Posterior vena cava (tissue), 2 donors: ENCODE results near the gene FANCC. TPM values are rescaled to one million over a fixed set of nuclear protein-coding genes. Genes with fewer than 3 reads are reported as not detected.
"Not testable (repeated sequence)": the region's sequence is repeated elsewhere in the genome, so short reads cannot be mapped to it uniquely, and the experiment has no call there.

ENCODE experiments used
- DNase-seq: peaks from one replicate; pipeline ENCODE4 v3.0.0-alpha.2; 2020; ENCODE audit warnings: low spot score
- intact Hi-C, 2 donors: fragments of 100-400 bp; cut with DNase I; formaldehyde crosslinking; loops; one replicate each; pipeline versions ENCODE4 v1.14.1 to v1.14.2; 2022 to 2023
- total RNA-seq, 2 donors: library from RNA; stranded (reverse); fragmentation: NEBNext Ultra II Directional; extraction: Animal tissue kit (Norgen Biotek cat#: 25700); gene quantifications; one replicate each; pipeline ENCODE4 v1.2.1, GENCODE V29; 2021
- donor health status: DM: yes; HTN: yes; CAD: no.
- donor health status: DM: yes; HTN: yes; CAD: no.

The FANCC gene
- total RNA-seq, 2 donors from 2014 or later = 4.4 to 7.3 TPM

GRCh38 chr9:95250462-95251221 is 66.9 kb downstream of the FANCC start:
- intact Hi-C loops = no loop called here
- DNase-seq = no peak

- intact Hi-C loops = no loop called here
- DNase-seq = no peak
Measured at GRCh38 chr9:95249986-95250385, 67.5 kb downstream of the FANCC start.

- intact Hi-C loops = no loop called here
- DNase-seq = no peak
Measured at GRCh38 chr9:95246547-95246946, 71.0 kb downstream of the FANCC start.

- intact Hi-C loops = no loop called here
- no peak for DNase-seq
Measured at GRCh38 chr9:95242613-95243012, 74.9 kb downstream of the FANCC start.

GRCh38 chr9:95239071-95239470 is 78.4 kb downstream of the FANCC start:
- no peak for DNase-seq
- intact Hi-C loops = no loop called here

- intact Hi-C loops = no loop called here
- DNase-seq = no peak
Measured at GRCh38 chr9:95237336-95237735, 80.2 kb downstream of the FANCC start.

- intact Hi-C loops = loop anchor here in 1 of 2 donors (5.0 kb wide), 1 partner anchor 1788 kb away; no protein-coding TSS in a partner anchor
- no peak for DNase-seq
Measured at GRCh38 chr9:95230046-95230445, 87.5 kb downstream of the FANCC start.

GRCh38 chr9:95229230-95229915 is 88.1 kb downstream of the FANCC start:
- DNase-seq = no peak
- intact Hi-C loops = no loop called here

GRCh38 chr9:95226921-95227320 is 90.6 kb downstream of the FANCC start:
- intact Hi-C loops = no loop called here
- no peak for DNase-seq

- no peak for DNase-seq
- intact Hi-C loops = no loop called here
Measured at GRCh38 chr9:95225726-95226106, 91.8 kb downstream of the FANCC start.

GRCh38 chr9:95225076-95225725 is 92.3 kb downstream of the FANCC start:
- intact Hi-C loops = no loop called here
- DNase-seq = no peak

- intact Hi-C loops = no loop called here
- DNase-seq = no peak
Measured at GRCh38 chr9:95224376-95225019, 93.0 kb downstream of the FANCC start.

GRCh38 chr9:95220352-95220751 is 97.2 kb downstream of the FANCC start:
- intact Hi-C loops, DNase-seq: not testable (repeated sequence)

GRCh38 chr9:95218773-95219172 is 98.7 kb downstream of the FANCC start:
- no peak for DNase-seq
- intact Hi-C loops = no loop called here

- intact Hi-C loops = no loop called here
- DNase-seq = no peak
Measured at GRCh38 chr9:95217936-95218335, 99.6 kb downstream of the FANCC start.

- intact Hi-C loops = no loop called here
- DNase-seq = no peak
Measured at GRCh38 chr9:95215336-95215898, 102.1 kb downstream of the FANCC start.

- intact Hi-C loops = no loop called here
- DNase-seq = no peak
Measured at GRCh38 chr9:95213117-95213516, 104.4 kb downstream of the FANCC start.

GRCh38 chr9:95211028-95211427 is 106.5 kb downstream of the FANCC start:
- no peak for DNase-seq
- intact Hi-C loops = no loop called here

- intact Hi-C loops = no loop called here
- DNase-seq = no peak
Measured at GRCh38 chr9:95207403-95207802, 110.1 kb downstream of the FANCC start.

- no peak for DNase-seq
- intact Hi-C loops = no loop called here
Measured at GRCh38 chr9:95206143-95206542, 111.4 kb downstream of the FANCC start.
